Immature natural killer cell (primary cell): ENCODE measurements around the gene GID8. TPM values are rescaled to one million over a fixed set of nuclear protein-coding genes. Genes with fewer than 3 reads are reported as not detected.

ENCODE experiments used
- DNase-seq, 3 donors: peaks; one replicate each; pipeline ENCODE4 v3.0.0; 2022; ENCODE audit warnings: mixed read lengths in 1 of 3
- H3K27ac Mint-ChIP-seq, 6 donors: one replicate each; pipeline ENCODE4 v1.8.0; 2020; ENCODE audit warnings: mixed read lengths in 6 of 6, mild to moderate bottlenecking in 5 of 6, inconsistent platforms in 4 of 6, moderate library complexity in 3 of 6
- H3K27me3 Mint-ChIP-seq, 3 donors: one replicate each; pipeline ENCODE4 v1.8.0; 2020 to 2021; ENCODE audit warnings: low read depth in 3 of 3, mild to moderate bottlenecking in 3 of 3, mixed read lengths in 3 of 3, moderate library complexity in 3 of 3, inconsistent platforms in 1 of 3
- H3K36me3 Mint-ChIP-seq, 3 donors: one replicate each; pipeline ENCODE4 v1.8.0; 2020; ENCODE audit warnings: mixed read lengths in 3 of 3, inconsistent platforms in 2 of 3, mild to moderate bottlenecking in 2 of 3
- H3K4me1 Mint-ChIP-seq, 2 donors: one replicate each; pipeline ENCODE4 v1.8.0; 2020; ENCODE audit warnings: inconsistent platforms in 2 of 2, mild to moderate bottlenecking in 2 of 2, mixed read lengths in 2 of 2, moderate library complexity in 1 of 2
- H3K4me3 Mint-ChIP-seq, 5 donors: one replicate each; pipeline ENCODE4 v1.8.0; 2020; ENCODE audit warnings: mild to moderate bottlenecking in 5 of 5, mixed read lengths in 5 of 5, inconsistent platforms in 3 of 5, moderate library complexity in 3 of 5
- H3K9me3 Mint-ChIP-seq, 6 donors: one replicate each; pipeline ENCODE4 v1.8.0; 2020; ENCODE audit warnings: mild to moderate bottlenecking in 6 of 6, mixed read lengths in 6 of 6, inconsistent platforms in 4 of 6, moderate library complexity in 3 of 6
- polyA plus RNA-seq, 3 donors: library from polyadenylated mRNA; unstranded; fragments of 300-500 nt; fragmentation: Illumina TruSeq; gene quantifications; one replicate each; pipeline ENCODE4 v1.2.3, GENCODE V29; 2021

The GID8 gene
- polyA plus RNA-seq = 10 to 100 TPM; 20.7 to 26.8 (median 21.3) TPM

- peak within 1 kb of the TSS; percentile 92 to 99 (median 96) for H3K27ac Mint-ChIP-seq
- DNase-seq = no peak
- H3K36me3 Mint-ChIP-seq = peaks cover 3 to 7% (median 5%) of the 10 kb centered on the region in 3 donors
- peak within 1 kb of the TSS; percentile 97 to 99 (median 97) for H3K4me3 Mint-ChIP-seq
- peaks cover 6 to 14% (median 6%) of the 10 kb centered on the region in 3 donors for H3K27me3 Mint-ChIP-seq
- peaks cover 33 to 52% of the 10 kb centered on the region in 2 donors for H3K4me1 Mint-ChIP-seq
- H3K9me3 Mint-ChIP-seq = no peaks in the 10 kb centered on the region
Observed at GRCh38 chr20:62938105-62938888, at the start of gene GID8. TSS of gene GID8 (plus strand) at chr20:62938147. CDS start at chr20:62941503, 3,356 bp downstream.

GRCh38 chr20:62888406-62888805, 49.5 kb upstream of the GID8 start:
- H3K27me3 Mint-ChIP-seq = peaks cover 2 to 3% (median 2%) of the 10 kb centered on the region in 3 donors

GRCh38 chr20:62888910-62889309, 49.0 kb upstream of the GID8 start:
- DNase-seq = no peak
- H3K9me3 Mint-ChIP-seq = no peaks in the 10 kb centered on the region
- peaks cover 2 to 5% (median 2%) of the 10 kb centered on the region in 3 donors for H3K27me3 Mint-ChIP-seq
- peaks cover 17 to 56% (median 18%) of the 10 kb centered on the region in 3 donors for H3K36me3 Mint-ChIP-seq
- no peak overlapping the region for H3K4me3 Mint-ChIP-seq
- peaks cover 10 to 21% of the 10 kb centered on the region in 2 donors for H3K4me1 Mint-ChIP-seq
- H3K27ac Mint-ChIP-seq = no peak overlapping the region

More at GRCh38 chr20:62888406-62888805, 49.5 kb upstream of the GID8 start:
- Mint-ChIP-seq H3K4me3 (no peak overlapping the region), H3K9me3 (no peaks in the 10 kb centered on the region), H3K36me3 (peaks cover 17 to 52% (median 18%) of the 10 kb centered on the region in 3 donors), H3K27ac (no peak overlapping the region), H3K4me1 (peaks cover 10 to 21% of the 10 kb centered on the region in 2 donors)
- DNase-seq = no peak

- no peaks in the 10 kb centered on the region for H3K9me3 Mint-ChIP-seq
- peaks cover 10 to 21% of the 10 kb centered on the region in 2 donors for H3K4me1 Mint-ChIP-seq
- H3K4me3 Mint-ChIP-seq = no peak overlapping the region
- no peak for DNase-seq
- peaks cover 2 to 5% (median 2%) of the 10 kb centered on the region in 3 donors for H3K27me3 Mint-ChIP-seq
- H3K27ac Mint-ChIP-seq = peak overlapping the region in 1 of 6 donors; percentile 7
- peaks cover 17 to 61% (median 23%) of the 10 kb centered on the region in 3 donors for H3K36me3 Mint-ChIP-seq
Observed at GRCh38 chr20:62889411-62889810, 48.5 kb upstream of the GID8 start.

GRCh38 chr20:62889871-62890270, 48.1 kb upstream of the GID8 start:
- DNase-seq = no peak
- peaks cover 17 to 64% (median 23%) of the 10 kb centered on the region in 3 donors for H3K36me3 Mint-ChIP-seq
- no peak overlapping the region for H3K27ac Mint-ChIP-seq
- H3K4me3 Mint-ChIP-seq = no peak overlapping the region
- H3K9me3 Mint-ChIP-seq = no peaks in the 10 kb centered on the region
- peaks cover 10 to 21% of the 10 kb centered on the region in 2 donors for H3K4me1 Mint-ChIP-seq
- H3K27me3 Mint-ChIP-seq = peaks cover 2 to 5% (median 2%) of the 10 kb centered on the region in 3 donors

GRCh38 chr20:62890444-62890843, 47.5 kb upstream of the GID8 start:
- Mint-ChIP-seq H3K9me3 (no peaks in the 10 kb centered on the region), H3K27me3 (peaks cover 2 to 9% (median 2%) of the 10 kb centered on the region in 3 donors), H3K4me1 (peaks cover 10 to 21% of the 10 kb centered on the region in 2 donors), H3K27ac (peak overlapping the region in 1 of 6 donors; percentile 67), H3K36me3 (peaks cover 20 to 70% (median 23%) of the 10 kb centered on the region in 3 donors), H3K4me3 (no peak overlapping the region)
- DNase-seq = no peak

- H3K4me1 Mint-ChIP-seq = peaks cover 10 to 22% of the 10 kb centered on the region in 2 donors
- peaks cover 0 to 10% (median 2%) of the 10 kb centered on the region in 3 donors for H3K27me3 Mint-ChIP-seq
- peak overlapping the region in 3 of 6 donors; percentile 34 to 69 (median 67) for H3K27ac Mint-ChIP-seq
- H3K36me3 Mint-ChIP-seq = peaks cover 20 to 70% (median 23%) of the 10 kb centered on the region in 3 donors
- DNase-seq = no peak
- no peaks in the 10 kb centered on the region for H3K9me3 Mint-ChIP-seq
- no peak overlapping the region for H3K4me3 Mint-ChIP-seq
Observed at GRCh38 chr20:62891111-62891510, 46.8 kb upstream of the GID8 start.

- H3K4me1 Mint-ChIP-seq = peaks cover 12 to 14% of the 10 kb centered on the region in 2 donors
- peaks cover 0 to 10% (median 0%) of the 10 kb centered on the region in 3 donors for H3K27me3 Mint-ChIP-seq
- no peak for DNase-seq
- H3K4me3 Mint-ChIP-seq = no peak overlapping the region
- H3K9me3 Mint-ChIP-seq = no peaks in the 10 kb centered on the region
- peaks cover 18 to 59% (median 20%) of the 10 kb centered on the region in 3 donors for H3K36me3 Mint-ChIP-seq
- H3K27ac Mint-ChIP-seq = no peak overlapping the region
Observed at GRCh38 chr20:62892348-62893304, 45.3 kb upstream of the GID8 start.

GRCh38 chr20:62893700-62894099, 44.2 kb upstream of the GID8 start:
- Mint-ChIP-seq H3K27me3 (peaks cover 0 to 8% (median 0%) of the 10 kb centered on the region in 3 donors), H3K9me3 (no peaks in the 10 kb centered on the region), H3K36me3 (peaks cover 18 to 57% (median 20%) of the 10 kb centered on the region in 3 donors), H3K27ac (no peak overlapping the region), H3K4me3 (no peak overlapping the region), H3K4me1 (peaks cover 15 to 23% of the 10 kb centered on the region in 2 donors)
- no peak for DNase-seq

GRCh38 chr20:62894261-62894660, 43.7 kb upstream of the GID8 start:
- Mint-ChIP-seq H3K4me3 (no peak overlapping the region), H3K27me3 (peaks cover 0 to 11% (median 0%) of the 10 kb centered on the region in 3 donors), H3K27ac (no peak overlapping the region), H3K9me3 (no peaks in the 10 kb centered on the region), H3K4me1 (peaks cover 19 to 29% of the 10 kb centered on the region in 2 donors), H3K36me3 (peaks cover 18 to 57% (median 20%) of the 10 kb centered on the region in 3 donors)
- DNase-seq = no peak

GRCh38 chr20:62895539-62895938, 42.4 kb upstream of the GID8 start:
- Mint-ChIP-seq H3K27me3 (peaks cover 0 to 15% (median 2%) of the 10 kb centered on the region in 3 donors), H3K4me3 (no peak overlapping the region), H3K36me3 (peaks cover 18 to 45% (median 20%) of the 10 kb centered on the region in 3 donors), H3K4me1 (peaks cover 31 to 42% of the 10 kb centered on the region in 2 donors), H3K9me3 (no peaks in the 10 kb centered on the region), H3K27ac (peak overlapping the region in 1 of 6 donors; percentile 78)
- no peak for DNase-seq

GRCh38 chr20:62896526-62896925, 41.4 kb upstream of the GID8 start:
- no peak overlapping the region for H3K27ac Mint-ChIP-seq
- peaks cover 26 to 38% of the 10 kb centered on the region in 2 donors for H3K4me1 Mint-ChIP-seq
- no peak overlapping the region for H3K4me3 Mint-ChIP-seq
- no peaks in the 10 kb centered on the region for H3K9me3 Mint-ChIP-seq
- H3K27me3 Mint-ChIP-seq = peaks cover 0 to 15% (median 5%) of the 10 kb centered on the region in 3 donors
- peaks cover 11 to 35% (median 14%) of the 10 kb centered on the region in 3 donors for H3K36me3 Mint-ChIP-seq
- no peak for DNase-seq

- Mint-ChIP-seq H3K27ac (peak overlapping the region in 1 of 6 donors; percentile 2), H3K4me1 (peaks cover 27 to 32% of the 10 kb centered on the region in 2 donors), H3K36me3 (peaks cover 4 to 32% (median 12%) of the 10 kb centered on the region in 3 donors), H3K27me3 (peaks cover 0 to 15% (median 5%) of the 10 kb centered on the region in 3 donors), H3K9me3 (no peaks in the 10 kb centered on the region), H3K4me3 (no peak overlapping the region)
- no peak for DNase-seq
Observed at GRCh38 chr20:62897666-62898065, 40.3 kb upstream of the GID8 start.
